ENCODE measurements around the gene RACGAP1.

Gene RACGAP1

GRCh38 chr12:50013361-50014147 is 11.7 kb downstream of the RACGAP1 start:
- no peak overlapping the region for H3K4me3 ChIP-seq (ENCODE audit: control insufficient read depth, low read depth, low read length)
- no peak for TF ChIP-seq CTCF (IDR thresholded peaks at IDR 0.05; ENCODE audit: control insufficient read depth, insufficient read depth, low read depth, low read length, missing control alignments)
- DNase-seq (ENCODE audit: low read depth): no peak

- no peak for TF ChIP-seq CTCF (IDR thresholded peaks at IDR 0.05; ENCODE audit: control insufficient read depth, insufficient read depth, low read depth, low read length, missing control alignments)
- no peak for DNase-seq (ENCODE audit: low read depth)
- no peak overlapping the region for H3K4me3 ChIP-seq (ENCODE audit: control insufficient read depth, low read depth, low read length)
These were observed 18.4 kb downstream of the RACGAP1 start for GRCh38 chr12:50006754-50007442.

- no peak for DNase-seq (ENCODE audit: low read depth)
- no peak for TF ChIP-seq CTCF (IDR thresholded peaks at IDR 0.05; ENCODE audit: control insufficient read depth, insufficient read depth, low read depth, low read length, missing control alignments)
- H3K4me3 ChIP-seq (ENCODE audit: control insufficient read depth, low read depth, low read length): no peak overlapping the region
These were observed 19.0 kb downstream of the RACGAP1 start for GRCh38 chr12:50006280-50006679.

GRCh38 chr12:50005175-50005574 is 20.1 kb downstream of the RACGAP1 start:
- TF ChIP-seq CTCF (IDR thresholded peaks at IDR 0.05; ENCODE audit: control insufficient read depth, insufficient read depth, low read depth, low read length, missing control alignments): no peak
- no peak for DNase-seq (ENCODE audit: low read depth)
- no peak overlapping the region for H3K4me3 ChIP-seq (ENCODE audit: control insufficient read depth, low read depth, low read length)

- TF ChIP-seq CTCF (IDR thresholded peaks at IDR 0.05; ENCODE audit: control insufficient read depth, insufficient read depth, low read depth, low read length, missing control alignments): no peak
- DNase-seq (ENCODE audit: low read depth): no peak
- H3K4me3 ChIP-seq (ENCODE audit: control insufficient read depth, low read depth, low read length): no peak overlapping the region
These were observed 20.6 kb downstream of the RACGAP1 start for GRCh38 chr12:50004696-50005095.

- no peak for DNase-seq (ENCODE audit: low read depth)
- H3K4me3 ChIP-seq (ENCODE audit: control insufficient read depth, low read depth, low read length): no peak overlapping the region
- no peak for TF ChIP-seq CTCF (IDR thresholded peaks at IDR 0.05; ENCODE audit: control insufficient read depth, insufficient read depth, low read depth, low read length, missing control alignments)
These were observed 21.7 kb downstream of the RACGAP1 start for GRCh38 chr12:50003595-50003994.

All from AG09309 (cell line).